DND-41 (cell line): ENCODE measurements around the gene DLEU7.

ENCODE experiments used
- EZH2 ChIP-seq: IDR thresholded peaks from 3 replicates; pipeline ENCODE4 v1.6.1; 2012; ENCODE audit warnings: borderline replicate concordance, low read depth, mild to moderate bottlenecking, moderate library complexity, low read length, inconsistent platforms; ENCODE audit not compliant: severe bottlenecking
- TF ChIP-seq, protein P1 (sequence below): IDR thresholded peaks from 2 replicates; pipeline ENCODE4 v1.5.1; 2012; ENCODE audit warnings: borderline replicate concordance, low read length, moderate library complexity, mild to moderate bottlenecking; ENCODE audit not compliant: poor library complexity, severe bottlenecking; ENCODE audit errors: extremely low read depth

DNA sequence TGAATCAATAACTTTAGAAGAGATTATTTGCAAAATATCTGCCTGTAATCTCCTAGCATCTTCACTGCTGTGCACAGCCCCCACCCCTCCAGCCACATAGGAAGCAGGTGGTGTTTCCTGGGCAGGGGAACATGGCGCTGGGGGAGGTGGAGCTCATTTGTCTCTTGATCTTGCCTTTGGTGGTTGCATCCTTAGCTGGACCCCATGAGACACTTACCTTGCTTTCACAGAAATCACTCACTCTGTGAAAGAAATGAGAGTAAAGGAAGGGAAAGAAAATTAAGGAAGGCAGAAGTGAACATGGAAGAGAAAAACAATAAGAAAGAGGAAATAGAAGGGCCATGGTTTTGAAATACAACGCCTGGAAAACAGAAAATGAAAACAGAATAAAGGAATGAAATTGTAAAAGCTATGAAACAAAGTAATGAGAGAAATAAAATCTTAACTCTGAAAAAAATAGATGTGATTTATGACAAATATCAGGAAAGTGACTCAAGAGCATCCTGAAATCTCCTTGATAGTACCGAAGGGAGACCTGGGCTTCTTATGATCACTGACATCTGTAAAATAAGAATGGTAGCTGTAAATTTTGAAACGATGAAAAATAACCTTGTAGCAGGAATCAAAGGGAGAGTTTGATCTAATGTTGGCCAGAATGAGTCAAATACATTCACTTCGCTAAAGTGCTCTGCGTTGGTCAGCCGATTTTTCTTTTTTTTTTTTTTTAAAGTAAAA lies 48.9 kb upstream of the DLEU7 start:
- TF ChIP-seq, protein P1, sequence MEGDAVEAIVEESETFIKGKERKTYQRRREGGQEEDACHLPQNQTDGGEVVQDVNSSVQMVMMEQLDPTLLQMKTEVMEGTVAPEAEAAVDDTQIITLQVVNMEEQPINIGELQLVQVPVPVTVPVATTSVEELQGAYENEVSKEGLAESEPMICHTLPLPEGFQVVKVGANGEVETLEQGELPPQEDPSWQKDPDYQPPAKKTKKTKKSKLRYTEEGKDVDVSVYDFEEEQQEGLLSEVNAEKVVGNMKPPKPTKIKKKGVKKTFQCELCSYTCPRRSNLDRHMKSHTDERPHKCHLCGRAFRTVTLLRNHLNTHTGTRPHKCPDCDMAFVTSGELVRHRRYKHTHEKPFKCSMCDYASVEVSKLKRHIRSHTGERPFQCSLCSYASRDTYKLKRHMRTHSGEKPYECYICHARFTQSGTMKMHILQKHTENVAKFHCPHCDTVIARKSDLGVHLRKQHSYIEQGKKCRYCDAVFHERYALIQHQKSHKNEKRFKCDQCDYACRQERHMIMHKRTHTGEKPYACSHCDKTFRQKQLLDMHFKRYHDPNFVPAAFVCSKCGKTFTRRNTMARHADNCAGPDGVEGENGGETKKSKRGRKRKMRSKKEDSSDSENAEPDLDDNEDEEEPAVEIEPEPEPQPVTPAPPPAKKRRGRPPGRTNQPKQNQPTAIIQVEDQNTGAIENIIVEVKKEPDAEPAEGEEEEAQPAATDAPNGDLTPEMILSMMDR: no peak
- TF ChIP-seq EZH2: no peak
